SH-SY5Y (cell line): Measurements from ENCODE around the gene FAM13A.

Source experiments
- GATA2 ChIP-seq: IDR thresholded peaks from 2 replicates; pipeline ENCODE4 v1.6.1; 2011; ENCODE audit warnings: mild to moderate bottlenecking, low read depth, low read length
- GATA3 ChIP-seq: IDR thresholded peaks from 2 replicates; pipeline ENCODE4 v1.6.1; 2011; ENCODE audit warnings: low read depth, mild to moderate bottlenecking, low read length, moderate library complexity

GRCh38 chr4:88964450-88964849 lies 92.5 kb downstream of the FAM13A start:
- TF ChIP-seq GATA3 (no peak), GATA2 (no peak)
